ENCODE results near the gene C1QL4.

GRCh38 chr12:49342914-49343731, 6.1 kb upstream of the C1QL4 start:
- TF ChIP-seq CTCF (IDR thresholded peaks at IDR 0.05; ENCODE audit: low read length) (no peak), EZH2 (IDR thresholded peaks at IDR 0.05; ENCODE audit: borderline replicate concordance, low read length) (no peak)

All from OCI-LY1 (cell line).